Kidney epithelial cell (primary cell): ENCODE measurements around the gene ITPK1. TPM values are rescaled to one million over a fixed set of nuclear protein-coding genes. Genes with fewer than 3 reads are reported as not detected.

Source experiments
- DNase-seq: peaks from one replicate; pipeline ENCODE4 v3.0.0-alpha.2; 2010; ENCODE audit warnings: low read depth
- H3K27me3 ChIP-seq: 2 replicates; pipeline ENCODE4 v1.6.0; 2011; ENCODE audit warnings: low read length; ENCODE audit not compliant: control insufficient read depth, insufficient read depth
- H3K36me3 ChIP-seq: 2 replicates; pipeline ENCODE4 v1.5.1; 2011; ENCODE audit warnings: low read length; ENCODE audit not compliant: control insufficient read depth, insufficient read depth
- H3K4me3 ChIP-seq: 2 replicates; pipeline ENCODE4 v1.5.1; 2011; ENCODE audit warnings: low read depth, mild to moderate bottlenecking, control low read depth, low read length
- CTCF ChIP-seq: IDR thresholded peaks from 2 replicates; pipeline ENCODE4 v1.5.1; 2011; ENCODE audit warnings: mild to moderate bottlenecking, moderate library complexity, low read length, control low read depth, inconsistent platforms; ENCODE audit not compliant: insufficient read depth, poor library complexity, severe bottlenecking
- total RNA-seq: library from RNA; depleted of rRNA; stranded (reverse); fragments of >200 nt; gene quantifications from 2 replicates; pipeline ENCODE4 v1.2.3, GENCODE V29; 2015

Gene ITPK1
- total RNA-seq, 1 donor from 2014 or later, result 21.3 TPM

DNA sequence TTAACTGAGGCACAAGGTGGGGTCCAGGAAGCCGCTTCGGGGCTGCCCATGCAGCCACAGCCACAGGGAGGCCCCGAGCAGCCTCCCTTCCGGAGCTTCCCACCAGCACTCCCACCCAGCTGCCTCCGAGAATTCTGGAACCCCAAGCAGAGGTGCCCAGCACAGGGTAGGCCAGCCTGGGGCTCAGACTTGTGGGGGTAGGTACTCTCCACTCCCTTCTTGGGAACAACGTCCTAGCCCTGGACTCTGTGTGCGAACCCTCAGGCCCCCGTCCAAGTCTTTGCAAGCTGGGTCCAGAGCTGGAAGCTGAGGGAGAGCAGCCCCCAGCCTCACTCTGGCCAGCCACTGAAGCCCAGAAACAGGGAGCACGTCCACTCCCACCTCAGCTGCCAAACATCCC, 16.1 kb downstream of the ITPK1 start:
- Histone ChIP-seq H3K36me3 (no peaks in the 10 kb centered on the region), H3K4me3 (no peak overlapping the region), H3K27me3 (no peaks in the 10 kb centered on the region)
- DNase-seq, result no peak
- no peak for TF ChIP-seq CTCF

DNA sequence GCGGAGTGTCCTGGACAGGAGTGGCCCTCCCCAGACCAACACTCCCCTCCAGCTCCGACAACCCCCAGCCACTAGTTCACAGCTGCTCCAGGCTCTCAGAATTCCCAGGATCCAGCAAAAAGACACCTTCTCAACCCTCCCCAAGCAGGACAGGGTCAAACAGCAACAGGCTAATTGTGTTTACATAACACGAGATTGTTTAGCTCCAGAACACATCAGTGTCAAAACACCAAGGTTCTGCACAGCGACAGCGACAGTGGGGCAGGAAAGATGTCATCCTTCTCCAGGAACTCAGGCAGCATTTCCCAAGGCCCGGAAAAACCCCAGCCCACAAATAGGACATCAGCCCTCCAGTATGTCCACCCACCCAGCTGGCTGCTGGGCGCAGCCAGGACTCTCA, 16.5 kb downstream of the ITPK1 start:
- no peak for TF ChIP-seq CTCF
- Histone ChIP-seq H3K27me3 (no peaks in the 10 kb centered on the region), H3K4me3 (no peak overlapping the region), H3K36me3 (no peaks in the 10 kb centered on the region)
- DNase-seq, result no peak

GRCh38 chr14:93096691-93097322, 18.9 kb downstream of the ITPK1 start:
- Histone ChIP-seq H3K36me3 (no peaks in the 10 kb centered on the region), H3K27me3 (no peaks in the 10 kb centered on the region), H3K4me3 (no peak overlapping the region)
- TF ChIP-seq CTCF, result no peak
- DNase-seq, result no peak

DNA sequence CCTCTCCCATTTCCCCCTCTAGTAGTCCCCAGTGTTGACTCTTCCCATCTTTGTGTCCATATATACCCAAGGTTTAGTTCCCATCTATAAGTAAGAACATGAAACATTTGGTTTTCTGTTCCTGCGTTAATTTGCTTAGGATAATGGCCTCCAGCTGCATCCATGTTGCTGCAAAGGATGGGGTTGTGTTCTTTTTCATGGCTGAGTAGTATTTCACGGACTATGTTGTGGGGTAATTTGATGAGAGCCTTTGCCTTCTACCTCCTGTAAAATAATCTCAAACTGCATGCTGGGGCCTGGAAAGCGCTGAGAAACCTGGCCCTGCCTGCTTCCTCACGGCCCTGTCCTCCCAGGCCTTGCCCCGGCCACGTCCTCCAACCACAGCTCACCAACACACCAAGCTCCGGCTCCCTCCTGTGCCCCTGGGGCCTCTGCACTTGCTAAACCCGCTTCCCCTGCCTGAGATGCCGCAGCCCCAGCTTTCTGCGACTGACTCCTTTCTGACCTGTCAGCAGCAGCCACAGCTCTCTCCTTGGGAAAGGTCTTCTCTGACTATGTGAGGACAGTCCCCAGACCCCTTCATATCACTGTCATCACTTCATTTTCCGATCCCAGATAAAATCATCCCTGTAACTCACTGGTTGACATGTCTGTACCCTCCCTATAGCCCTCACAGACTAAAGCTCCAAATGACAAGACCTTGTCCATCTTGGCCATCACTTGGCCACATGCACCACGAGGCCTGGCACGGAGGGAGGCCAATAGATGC, 19.8 kb downstream of the ITPK1 start:
- Histone ChIP-seq H3K4me3 (no peak overlapping the region), H3K36me3 (no peaks in the 10 kb centered on the region), H3K27me3 (no peaks in the 10 kb centered on the region)
- TF ChIP-seq CTCF, result no peak
- DNase-seq, result no peak

DNA sequence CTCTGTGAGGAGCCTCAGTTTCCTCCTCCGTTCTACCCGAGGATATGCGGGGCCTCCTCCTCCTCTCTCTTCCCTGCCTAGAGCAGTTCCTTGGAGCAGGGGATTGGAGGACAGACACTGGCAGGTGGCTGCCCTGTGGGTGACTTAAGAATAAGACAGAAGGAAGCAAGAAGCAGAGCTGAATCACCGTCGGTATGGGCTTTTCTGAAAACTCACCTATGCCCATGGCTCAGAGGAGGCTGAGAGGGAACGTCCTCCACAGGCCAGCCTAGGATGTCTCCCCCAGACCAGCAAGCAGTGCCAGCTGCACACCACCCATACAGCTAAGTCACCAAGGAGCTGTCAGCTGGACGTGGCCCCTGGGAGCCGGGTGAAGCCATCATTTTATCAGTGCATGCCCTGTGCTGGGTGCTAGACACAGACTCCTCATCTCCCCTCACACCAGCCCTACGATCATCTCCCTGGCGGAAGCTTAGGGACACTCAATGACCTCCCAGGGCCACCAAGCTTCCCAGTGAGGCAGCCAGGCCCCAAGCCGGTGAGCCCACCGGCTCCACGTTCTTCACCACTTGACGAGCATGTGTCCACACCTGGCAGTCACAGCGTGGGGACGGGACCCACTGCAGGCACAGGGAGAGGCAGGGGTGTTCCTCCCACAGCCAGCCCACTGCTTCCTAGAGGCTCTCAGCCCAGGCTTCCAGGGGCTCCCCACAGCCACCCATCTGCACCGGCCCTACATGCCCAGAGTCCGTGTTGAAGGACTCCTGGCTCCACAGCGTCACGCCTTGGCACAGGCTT, 21.4 kb downstream of the ITPK1 start:
- Histone ChIP-seq H3K27me3 (no peaks in the 10 kb centered on the region), H3K36me3 (no peaks in the 10 kb centered on the region), H3K4me3 (no peak overlapping the region)
- no peak for TF ChIP-seq CTCF
- no peak for DNase-seq
